Erythroblast (primary cell): ENCODE measurements around the gene TUT7.

Experiments used
- GATA1 ChIP-seq: IDR thresholded peaks from 2 replicates; pipeline ENCODE4 v1.6.1; 2011; ENCODE audit warnings: low read depth, mild to moderate bottlenecking, control low read depth, low read length, moderate library complexity
- POLR2A ChIP-seq: IDR thresholded peaks from 2 replicates; pipeline ENCODE4 v1.6.1; 2011; ENCODE audit warnings: mild to moderate bottlenecking, low read length

GRCh38 chr9:86287013-86287412, 67.2 kb downstream of the TUT7 start:
- TF ChIP-seq POLR2A = no peak
- no peak for TF ChIP-seq GATA1
